8988T (cell line): ENCODE measurements around the gene NAV3.

ENCODE experiments used
- DNase-seq: peaks from one replicate; pipeline ENCODE4 v3.0.0; 2011

NAV3 gene

DNA sequence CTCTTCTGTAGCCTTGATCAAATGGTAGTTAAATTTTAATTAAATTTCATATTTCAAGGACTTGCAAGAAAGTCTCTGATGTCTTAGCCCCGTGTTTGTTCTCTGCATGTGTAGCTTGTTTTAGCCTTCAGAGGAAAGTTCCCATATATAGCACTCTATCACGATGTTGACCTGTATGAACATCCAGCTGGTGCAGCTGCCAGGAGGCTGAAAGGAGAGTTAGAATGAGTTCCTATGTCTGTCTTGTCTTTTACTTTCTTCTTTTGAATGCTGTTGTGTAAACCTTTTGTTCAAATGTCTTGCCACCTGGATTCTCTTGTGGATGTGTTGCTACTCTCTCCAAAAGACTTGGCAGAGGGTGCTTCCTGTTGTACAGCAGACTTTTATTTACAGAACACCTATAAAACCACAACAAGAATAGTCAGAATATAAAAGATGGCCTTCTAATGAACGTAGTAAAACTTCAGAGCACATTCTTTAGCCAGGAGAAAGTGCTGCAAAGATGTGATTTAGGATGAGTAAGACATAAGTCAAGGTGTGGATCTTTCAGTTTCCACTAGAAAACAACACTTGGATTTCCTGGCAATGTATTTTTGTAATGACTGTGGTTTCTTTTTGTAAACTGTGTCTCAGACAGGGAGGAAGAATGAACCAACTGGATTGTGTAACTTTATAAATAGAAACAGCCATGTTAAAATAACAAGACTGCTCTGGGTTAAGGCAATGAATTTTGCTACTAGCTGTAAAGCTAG, 17.2 kb downstream of the NAV3 start:
- DNase-seq, result no peak

DNA sequence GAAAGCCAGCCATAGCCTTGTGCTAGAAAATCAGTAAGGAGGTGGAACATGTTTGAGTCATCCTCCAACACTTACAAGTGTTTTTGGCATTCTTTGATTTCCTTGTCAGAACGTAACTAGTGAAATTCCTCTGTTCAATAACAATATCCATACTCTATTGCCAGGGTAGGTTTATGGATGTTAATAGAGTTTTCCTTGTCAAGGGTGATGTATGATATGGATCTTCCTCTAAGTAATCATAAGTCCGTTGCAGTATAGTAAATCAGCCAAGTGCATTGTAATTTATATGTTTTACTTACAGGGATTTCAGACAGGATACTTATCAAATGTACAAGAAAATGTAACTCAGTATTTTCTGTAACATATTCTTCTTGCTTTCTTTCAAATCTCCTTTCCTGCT, 19.4 kb downstream of the NAV3 start:
- DNase-seq, result no peak

DNA sequence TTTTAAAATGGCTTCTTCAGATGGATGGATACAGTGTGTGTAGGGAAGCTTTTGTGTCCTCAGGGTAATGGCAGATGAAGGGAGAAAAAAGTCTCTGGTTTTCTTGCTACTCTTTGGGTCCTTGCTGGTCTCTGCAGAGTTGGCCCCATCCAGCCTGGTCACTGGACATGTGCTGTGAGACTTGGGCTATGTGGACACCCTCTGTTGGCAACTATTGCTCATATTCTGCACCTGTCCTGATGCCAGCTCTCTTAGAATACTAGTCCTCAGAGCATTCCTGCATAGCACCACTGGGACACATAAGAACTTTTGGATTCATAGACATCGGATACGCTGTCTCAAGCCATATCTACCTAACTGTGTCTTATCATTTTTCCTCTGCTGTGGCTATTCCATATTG, 20.0 kb downstream of the NAV3 start:
- no peak for DNase-seq

DNA sequence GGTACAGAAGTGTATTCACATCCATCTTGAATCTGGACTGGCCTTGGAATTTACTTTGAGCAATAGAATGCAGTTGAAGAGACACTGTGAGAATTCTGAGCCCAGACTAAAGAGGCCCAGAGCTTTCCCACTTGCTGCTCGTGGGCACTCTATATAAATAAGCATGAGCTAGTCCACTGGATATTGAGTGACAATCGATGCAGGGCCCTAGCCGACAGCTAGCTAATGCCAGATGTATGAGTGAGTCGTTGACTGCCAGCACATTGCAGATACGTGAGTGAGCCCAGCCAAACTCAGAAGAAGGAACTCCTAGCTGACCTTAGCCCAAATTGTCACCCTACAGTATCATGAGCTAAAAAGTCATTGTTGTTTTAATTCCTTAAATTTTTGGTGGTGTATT, 24.9 kb downstream of the NAV3 start:
- DNase-seq, result no peak

DNA sequence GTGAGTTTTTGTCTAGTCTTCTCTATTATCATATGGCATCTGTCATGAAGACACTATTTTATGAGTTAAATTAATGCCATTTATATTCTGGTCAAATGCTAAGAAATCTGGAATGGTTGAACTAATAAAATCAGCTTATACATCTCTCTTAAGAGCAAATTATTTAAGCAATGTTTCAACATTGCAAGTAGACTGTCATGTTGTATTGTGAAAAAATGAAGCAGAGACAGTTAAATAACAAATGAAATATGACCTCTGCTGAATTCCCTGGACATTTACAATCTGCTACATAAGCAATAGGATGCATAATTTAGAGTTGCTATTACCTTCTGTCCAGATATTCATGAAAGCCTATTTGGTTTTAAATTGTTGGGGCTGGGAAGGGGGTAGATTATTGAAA, 30.6 kb downstream of the NAV3 start:
- DNase-seq, result no peak

DNA sequence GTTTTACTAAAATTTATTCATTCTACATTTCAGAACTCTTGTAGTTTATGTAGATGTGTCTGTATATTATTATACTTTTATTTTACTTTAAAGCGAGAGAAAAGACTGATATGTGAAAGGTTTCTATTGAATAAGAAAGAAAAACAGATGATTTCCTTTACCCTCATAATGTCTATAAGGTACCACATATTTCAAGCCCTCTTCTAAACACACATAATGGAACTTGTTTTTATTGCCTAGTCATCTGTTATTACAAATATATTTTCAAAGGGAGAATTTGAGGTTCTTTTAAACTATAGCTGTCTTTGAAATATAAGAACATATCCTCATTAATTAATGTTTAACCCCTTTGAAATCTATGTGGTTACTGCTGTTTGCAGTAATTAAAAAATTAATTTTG, 34.5 kb downstream of the NAV3 start:
- no peak for DNase-seq

DNA sequence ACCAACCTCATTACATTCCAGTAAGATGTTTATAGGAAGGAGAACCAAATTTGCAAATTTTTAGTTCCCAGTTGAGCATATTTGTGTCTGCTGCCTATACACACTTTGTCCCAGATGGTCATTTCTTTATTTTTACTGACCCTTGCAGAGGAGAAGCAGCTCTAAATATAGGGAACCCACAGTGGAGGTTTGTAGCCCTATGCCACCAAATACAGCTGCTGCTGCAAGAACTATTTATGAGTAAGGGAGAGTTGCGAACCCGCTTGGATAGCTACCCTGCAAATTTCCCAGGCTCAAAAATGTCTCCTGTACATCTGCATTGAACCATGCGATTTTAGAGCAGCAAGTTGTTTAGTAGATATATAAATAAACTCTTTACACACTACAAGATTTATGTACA, 48.2 kb downstream of the NAV3 start:
- no peak for DNase-seq

DNA sequence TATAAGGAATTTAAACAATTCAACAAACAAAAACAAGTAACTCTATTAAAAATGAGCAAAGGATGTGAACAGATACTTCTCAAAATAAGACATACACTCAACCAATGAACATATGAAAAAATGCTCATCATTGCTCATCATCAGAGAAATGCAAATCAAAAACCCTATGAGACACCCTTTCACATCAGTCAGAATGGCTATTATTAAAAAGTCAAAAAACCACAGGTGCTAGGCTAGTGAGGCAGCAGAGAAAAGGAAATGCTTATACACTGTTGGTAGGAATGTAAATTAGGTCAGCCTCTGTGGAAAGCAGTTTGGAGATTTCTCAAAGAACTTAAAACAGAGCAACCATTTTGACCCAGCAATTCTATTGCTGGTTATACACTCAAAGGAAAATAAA, 52.0 kb downstream of the NAV3 start:
- no peak for DNase-seq

DNA sequence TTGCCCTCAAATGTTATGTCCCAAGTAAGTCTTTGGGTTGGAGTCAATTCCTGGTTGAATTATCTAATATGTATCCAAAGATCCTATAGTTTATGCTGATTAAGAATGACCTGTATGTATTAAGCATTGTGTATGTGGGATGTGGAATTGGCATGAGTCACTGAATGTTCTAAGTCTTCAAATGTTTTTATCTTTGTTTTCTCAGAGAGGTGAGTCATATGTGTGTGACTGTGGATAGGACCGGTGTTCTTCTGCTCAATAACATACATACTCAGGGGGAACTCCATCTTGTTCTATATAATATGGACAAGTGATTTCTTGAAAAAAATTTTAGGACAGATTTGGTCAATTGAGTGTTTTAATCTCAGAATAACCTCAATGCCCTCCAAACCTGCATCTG, 57.9 kb downstream of the NAV3 start:
- no peak for DNase-seq

DNA sequence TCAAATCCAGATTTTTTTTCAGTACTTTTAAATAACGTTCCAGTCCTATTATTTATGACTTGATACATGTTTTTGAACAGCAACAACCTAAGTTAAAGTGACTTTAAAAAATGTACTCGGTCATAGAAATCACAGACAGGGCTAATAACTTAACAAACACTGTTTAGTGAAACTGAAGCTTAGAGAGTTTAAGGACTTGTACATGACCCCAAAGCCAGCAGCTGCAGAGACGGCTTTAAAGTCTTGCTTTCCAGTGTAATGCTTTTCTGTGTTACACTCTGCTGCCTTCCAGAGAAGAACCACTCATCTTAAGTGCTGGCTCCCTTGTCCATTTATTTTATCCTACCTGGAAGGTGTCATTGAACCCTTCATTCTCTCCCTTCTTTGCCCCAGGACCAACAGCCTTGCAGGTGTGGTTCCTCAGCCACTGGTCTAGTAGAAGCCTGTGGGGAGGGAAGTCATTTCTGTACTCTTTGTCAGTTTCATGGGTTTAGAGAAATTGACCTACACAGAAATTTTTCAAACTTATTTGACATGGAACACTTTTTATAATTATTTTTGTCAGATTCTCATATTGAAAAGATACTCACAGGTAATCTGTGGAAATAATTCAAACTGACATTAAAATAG, 60.9 kb downstream of the NAV3 start:
- no peak for DNase-seq

DNA sequence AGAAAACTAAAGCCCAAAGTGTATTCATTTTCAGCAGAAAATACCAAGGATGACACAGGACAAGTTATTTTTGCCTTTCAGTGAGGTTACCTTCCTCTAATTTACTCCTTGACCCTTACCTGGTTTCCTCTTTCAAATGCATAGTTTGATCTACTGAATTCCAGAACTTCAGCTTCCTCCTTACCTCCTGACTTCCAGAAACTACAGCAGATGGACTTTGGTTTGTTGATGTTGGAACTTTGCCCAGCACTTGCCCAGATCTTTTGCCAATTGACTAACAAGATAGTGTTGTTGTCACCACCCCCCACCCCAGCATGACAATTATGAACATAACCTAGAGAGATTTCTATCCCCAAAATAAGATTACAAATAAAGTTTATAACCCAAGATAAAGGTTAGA, 63.2 kb downstream of the NAV3 start:
- DNase-seq, result no peak

DNA sequence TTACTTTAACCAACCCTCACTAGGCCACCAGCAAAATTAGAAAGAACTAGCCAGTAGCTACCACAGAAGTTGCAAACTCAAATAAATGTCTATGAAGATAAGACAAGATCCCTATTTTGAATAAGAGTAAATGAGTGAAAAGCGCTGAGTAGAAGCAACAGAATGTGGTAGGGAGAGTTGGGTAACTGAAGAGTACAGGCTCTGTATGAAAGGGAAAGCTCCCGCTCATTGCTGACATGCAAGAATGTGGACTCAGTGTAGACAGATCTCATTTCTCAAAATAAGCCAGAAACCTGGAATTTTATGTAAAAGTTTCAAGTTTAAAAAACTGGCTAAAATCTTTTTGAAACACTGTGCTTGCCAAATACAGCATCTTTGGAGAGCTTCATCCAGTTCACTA, 63.9 kb downstream of the NAV3 start:
- DNase-seq, result no peak

DNA sequence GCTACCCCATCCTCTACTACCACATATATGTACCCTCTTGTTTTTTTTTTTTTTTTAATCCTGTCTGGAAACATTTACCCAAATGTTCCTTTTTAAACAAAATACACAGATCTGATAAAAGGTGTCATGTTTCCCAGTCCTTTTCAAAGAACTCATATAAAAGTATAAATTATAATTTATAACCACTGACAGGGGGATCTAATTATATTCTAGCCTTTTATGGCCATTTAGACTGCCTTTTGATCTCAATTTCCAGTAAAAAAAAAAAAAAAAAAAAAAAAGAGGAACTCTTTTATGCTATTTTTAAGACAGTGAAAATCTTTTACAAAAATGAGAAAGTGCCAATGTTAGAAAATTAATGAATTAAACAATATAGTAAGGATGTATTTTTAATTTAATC, 65.0 kb downstream of the NAV3 start:
- no peak for DNase-seq

DNA sequence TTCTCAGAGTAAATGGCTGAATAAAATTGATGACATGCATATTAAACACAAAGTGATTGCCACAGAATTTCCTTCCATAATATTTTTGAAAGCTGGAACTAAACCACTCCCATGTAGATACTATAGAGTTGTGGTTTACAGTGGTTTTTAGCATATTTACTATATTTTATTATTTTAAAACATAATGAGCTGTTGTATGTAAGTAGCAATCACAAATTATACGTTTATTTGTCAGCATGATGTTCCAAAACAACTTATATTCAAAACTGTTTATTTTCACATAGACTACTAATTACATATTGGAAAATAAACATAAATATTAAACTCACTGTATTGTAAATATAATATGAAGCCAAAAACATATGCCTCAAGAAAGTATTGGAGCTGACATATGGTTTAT, 77.2 kb downstream of the NAV3 start:
- no peak for DNase-seq

DNA sequence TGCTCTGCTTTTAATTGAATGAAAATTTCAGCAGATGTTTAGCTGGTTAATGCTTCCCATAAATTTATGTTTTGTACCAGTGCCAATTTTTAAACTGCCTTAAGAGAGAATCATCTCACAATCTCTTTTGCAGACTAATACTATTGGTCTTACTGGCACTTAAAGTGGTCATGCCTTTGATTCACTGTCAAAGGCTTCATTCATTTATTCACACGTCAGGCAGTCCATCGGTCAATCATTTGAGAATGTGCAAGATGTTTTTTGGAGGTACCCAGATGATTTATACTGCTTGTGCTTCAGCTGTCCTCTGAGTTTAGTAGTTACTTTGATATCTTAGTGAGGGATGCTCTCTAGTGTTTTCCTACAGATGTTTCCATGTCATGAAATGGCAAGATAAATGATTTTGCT, 83.4 kb downstream of the NAV3 start:
- no peak for DNase-seq

DNA sequence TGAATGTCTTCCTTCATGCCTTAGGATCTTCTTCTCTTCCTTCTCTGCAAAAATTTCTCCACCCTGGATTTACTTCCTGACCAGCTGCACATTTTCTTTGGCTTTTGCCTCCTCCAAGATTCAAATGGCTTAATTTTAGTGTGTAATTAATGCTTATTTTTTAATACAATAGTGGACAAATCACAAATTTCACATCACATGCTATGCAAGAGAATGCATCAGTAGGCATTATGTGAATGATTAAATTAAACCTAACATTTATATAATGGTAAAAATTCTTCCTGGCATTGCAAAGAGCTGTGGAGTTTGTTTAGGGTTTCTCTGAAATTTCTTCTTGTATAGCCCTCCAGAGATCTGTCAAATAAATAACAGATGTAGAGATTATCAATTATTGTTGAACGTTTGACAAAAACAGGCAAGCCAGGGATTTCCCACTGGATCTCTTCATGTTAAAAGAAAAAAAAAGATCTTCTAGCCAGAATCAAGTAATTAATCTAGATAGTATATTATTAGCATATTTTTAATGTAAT, 84.4 kb downstream of the NAV3 start:
- DNase-seq, result no peak

DNA sequence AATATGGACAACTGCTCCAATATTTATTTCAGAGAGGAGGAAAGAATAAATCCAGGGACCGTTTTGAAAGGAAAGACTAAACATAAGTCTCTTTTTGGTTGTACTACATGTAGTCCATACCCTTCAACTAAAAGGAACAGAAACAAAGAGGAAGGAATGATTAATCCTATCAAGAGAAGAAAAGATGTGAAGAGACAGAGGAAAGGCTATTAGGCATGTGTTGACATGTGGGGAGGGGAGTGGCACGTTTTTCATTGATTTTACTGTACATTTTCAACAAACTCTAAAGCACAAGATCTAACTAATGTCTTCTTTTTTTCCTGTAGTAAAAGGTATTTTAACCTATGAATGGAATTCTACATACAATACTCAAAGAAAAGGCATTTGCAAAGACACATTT, 85.6 kb downstream of the NAV3 start:
- no peak for DNase-seq

DNA sequence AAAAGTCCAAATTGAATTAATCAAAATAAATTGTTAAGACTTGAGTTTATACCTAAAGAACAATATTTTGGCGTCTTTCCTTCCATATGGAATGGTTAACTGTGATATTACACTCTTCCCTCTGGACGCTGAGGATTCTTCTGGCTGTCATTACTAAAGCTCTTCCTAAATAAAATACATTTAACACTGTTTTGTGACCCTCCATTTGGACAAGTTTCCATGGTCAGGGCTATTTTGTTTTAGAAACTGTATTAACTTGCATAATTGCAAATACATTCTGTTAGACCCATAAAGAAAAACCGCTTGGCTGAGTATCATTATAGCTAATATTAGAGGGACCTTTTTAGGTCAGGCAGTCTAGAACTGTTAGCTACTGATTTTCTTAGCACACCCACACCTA, 87.4 kb downstream of the NAV3 start:
- no peak for DNase-seq

DNA sequence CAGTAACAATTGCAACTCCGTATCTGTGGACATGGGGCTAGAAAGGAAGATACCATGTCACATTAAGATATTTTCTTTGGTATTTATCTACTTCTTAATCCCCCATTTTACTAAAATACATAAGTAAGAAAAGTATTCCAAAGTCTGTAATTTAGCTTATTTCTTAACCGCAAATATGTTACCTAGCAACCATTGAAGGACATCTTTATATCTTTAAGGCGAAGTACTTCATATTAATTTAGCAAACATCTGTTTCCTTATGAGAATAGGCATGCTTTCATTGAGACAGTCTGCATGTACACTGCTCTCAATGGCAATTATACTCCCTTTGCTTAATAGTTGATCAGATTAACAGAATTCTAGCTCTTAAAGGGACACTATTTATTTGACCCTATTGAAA, 88.8 kb downstream of the NAV3 start:
- no peak for DNase-seq

DNA sequence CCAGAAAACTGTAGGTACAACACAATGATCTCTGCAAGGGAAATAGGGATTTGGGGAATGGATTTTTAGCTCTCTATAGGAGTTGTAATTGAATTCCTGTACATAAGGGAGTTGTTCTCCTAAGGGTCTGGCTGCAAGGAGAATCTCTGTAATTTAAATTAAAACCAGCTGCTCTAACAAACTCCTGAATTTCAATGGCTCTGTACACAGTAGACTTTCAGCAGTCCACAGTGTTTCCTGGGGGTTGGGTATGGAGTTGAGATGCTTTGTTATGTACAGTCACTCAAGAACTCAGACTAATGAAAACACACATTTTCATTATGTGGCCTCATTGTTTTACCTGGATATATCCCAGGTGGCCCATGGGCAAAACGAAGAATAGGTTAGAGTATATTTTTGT, 93.2 kb downstream of the NAV3 start:
- no peak for DNase-seq

DNA sequence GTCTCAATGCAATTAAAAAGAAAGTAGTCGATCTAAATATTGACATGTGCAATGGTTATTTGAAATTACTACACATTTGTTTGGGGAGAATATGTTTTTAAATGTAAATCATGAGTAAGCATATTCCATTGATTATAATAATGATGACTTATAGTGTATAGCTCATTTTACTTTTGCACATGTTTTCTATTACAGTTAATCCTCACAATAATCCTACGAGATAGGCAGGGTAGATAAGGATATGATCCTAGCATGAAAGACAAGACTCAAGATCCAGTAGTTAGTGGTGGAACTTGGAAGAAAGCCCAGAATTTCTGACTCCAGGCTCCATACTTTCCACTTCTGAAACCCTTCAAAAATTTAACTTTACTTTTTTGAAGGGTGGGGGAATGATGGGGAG, 94.0 kb downstream of the NAV3 start:
- DNase-seq, result no peak

DNA sequence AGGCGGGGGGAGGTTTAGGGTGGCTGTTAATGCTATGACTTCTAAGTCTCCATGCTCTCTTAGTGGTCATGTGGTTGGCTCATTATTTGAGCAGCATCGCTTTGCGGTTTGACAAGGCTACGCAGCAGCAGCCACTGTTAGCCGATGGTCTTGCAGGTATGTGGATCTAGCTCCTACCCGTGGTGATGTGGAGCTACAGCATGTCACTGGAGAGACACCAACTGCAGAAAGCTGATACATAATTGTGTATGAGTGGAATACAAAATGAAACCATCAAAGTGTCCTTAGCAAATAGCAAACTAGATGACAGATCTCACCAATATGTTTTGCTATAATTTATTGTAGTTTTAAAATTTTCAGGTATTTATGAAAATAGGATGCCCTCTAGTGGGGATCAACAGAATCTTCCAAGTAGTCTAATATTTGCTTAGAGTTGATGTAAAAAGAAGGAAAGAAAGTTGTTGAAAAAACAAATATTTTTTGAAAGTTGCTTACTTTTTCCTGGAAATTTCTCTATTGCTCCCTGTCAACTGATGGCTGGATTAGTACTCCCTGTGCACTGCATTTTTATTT, 94.9 kb downstream of the NAV3 start:
- no peak for DNase-seq

DNA sequence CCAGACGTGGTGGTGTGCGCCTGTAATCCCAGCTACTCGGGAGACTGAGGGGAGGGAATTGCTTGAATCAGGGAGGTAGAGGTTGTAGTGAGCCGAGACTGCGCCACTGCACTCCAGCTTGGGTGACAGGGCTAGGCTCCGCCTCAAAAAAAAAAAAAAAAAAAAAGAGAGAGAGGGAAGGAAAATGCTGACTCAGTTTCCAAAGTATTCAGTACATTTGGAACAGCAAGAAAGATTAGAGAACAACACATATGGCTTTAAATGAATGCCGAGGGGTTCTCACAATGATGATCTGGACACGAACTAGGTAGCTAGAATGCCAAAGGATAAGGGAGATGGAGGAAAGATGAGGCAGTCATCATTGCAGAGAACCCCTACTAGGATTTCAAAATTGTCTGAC, 97.4 kb downstream of the NAV3 start:
- DNase-seq, result no peak

DNA sequence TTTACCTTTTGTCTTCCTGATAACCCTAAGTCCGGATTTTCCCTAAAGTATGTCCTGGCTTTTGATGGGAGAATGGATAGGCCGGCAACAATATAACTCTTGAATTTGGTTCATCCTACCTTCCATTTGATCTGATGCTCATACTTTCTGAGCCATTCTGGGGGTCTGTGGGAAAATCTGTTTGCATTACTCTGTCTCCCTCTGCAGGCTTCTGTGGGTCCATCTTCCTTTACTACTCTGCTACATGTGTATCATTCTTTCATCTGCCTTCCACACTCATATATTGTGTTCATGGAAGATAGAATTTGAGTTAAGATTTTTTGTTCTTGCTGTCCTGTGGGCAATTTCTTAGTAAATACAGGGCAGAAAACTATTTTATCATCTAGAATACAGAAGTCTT, 101.5 kb downstream of the NAV3 start:
- no peak for DNase-seq

DNA sequence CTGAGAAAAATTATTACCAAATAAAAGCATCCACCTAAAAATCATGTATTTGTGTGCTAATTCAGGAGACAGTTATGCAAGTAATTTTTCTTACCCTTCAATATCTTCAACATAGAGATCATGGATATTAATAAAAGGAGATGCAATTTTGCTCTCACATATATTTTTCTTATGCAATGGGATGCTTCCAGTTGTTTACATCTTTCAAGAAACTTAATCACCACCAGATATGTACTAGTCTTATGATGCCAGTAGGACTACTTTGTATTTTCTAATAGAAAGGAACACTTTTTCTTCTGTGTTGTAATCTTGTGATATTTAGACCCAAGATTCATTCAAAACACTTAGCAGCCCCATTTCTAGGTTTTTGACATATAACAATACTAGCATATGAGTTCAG, 107.6 kb downstream of the NAV3 start:
- no peak for DNase-seq
